Neural progenitor cell (in vitro differentiated cells): ENCODE data around the gene MTMR10. TPM values are rescaled to one million over a fixed set of nuclear protein-coding genes. Genes with fewer than 3 reads are reported as not detected.

Source experiments
- DNase-seq: peaks from one replicate; pipeline ENCODE4 v3.0.0-alpha.2; 2016; ENCODE audit warnings: low spot score
- H2AFZ ChIP-seq: fragments of 200-600 bp; sonication (generic); replicated peaks from 2 replicates; pipeline ENCODE4 v1.6.1; 2016; ENCODE audit warnings: antibody characterized with exemption
- H3F3A ChIP-seq: fragments of 200-600 bp; sonication (generic); 2 replicates; pipeline ENCODE4 v1.6.1; 2016; ENCODE audit warnings: antibody characterized with exemption, low read depth
- H3K27ac ChIP-seq: fragments of 200-600 bp; sonication (generic); 2 replicates; pipeline ENCODE4 v1.5.1; 2016; ENCODE audit warnings: mild to moderate bottlenecking
- H3K27me3 ChIP-seq: fragments of 200-600 bp; sonication (generic); 2 replicates; pipeline ENCODE4 v1.6.1; 2016; ENCODE audit warnings: mild to moderate bottlenecking, moderate library complexity
- H3K36me3 ChIP-seq: fragments of 200-600 bp; sonication (generic); 2 replicates; pipeline ENCODE4 v1.5.1; 2016
- H3K4me1 ChIP-seq: fragments of 200-600 bp; sonication (generic); 2 replicates; pipeline ENCODE4 v1.6.1; 2016; ENCODE audit warnings: mixed run types
- H3K4me2 ChIP-seq: fragments of 200-600 bp; sonication (generic); 2 replicates; pipeline ENCODE4 v1.6.1; 2016
- H3K4me3 ChIP-seq: fragments of 200-600 bp; sonication (generic); 2 replicates; pipeline ENCODE4 v1.5.1; 2016
- H3K79me2 ChIP-seq: fragments of 200-600 bp; sonication (generic); 2 replicates; pipeline ENCODE4 v1.6.1; 2016; ENCODE audit warnings: low read depth
- H3K9ac ChIP-seq: fragments of 200-600 bp; sonication (generic); 2 replicates; pipeline ENCODE4 v1.6.1; 2016
- H3K9me3 ChIP-seq: fragments of 200-600 bp; sonication (generic); 2 replicates; pipeline ENCODE4 v1.5.1; 2016; ENCODE audit warnings: low read depth
- H4K20me1 ChIP-seq: fragments of 200-600 bp; sonication (generic); 2 replicates; pipeline ENCODE4 v1.6.1; 2016; ENCODE audit warnings: low read depth
- H3K27ac Mint-ChIP-seq: 3 replicates; pipeline ENCODE4 v1.8.0; 2021; ENCODE audit warnings: mixed read lengths
- H3K27me3 Mint-ChIP-seq: 2 replicates; pipeline ENCODE4 v1.8.0; 2022; ENCODE audit warnings: low read depth, mild to moderate bottlenecking, inconsistent platforms, moderate library complexity, mixed read lengths; ENCODE audit not compliant: insufficient read depth
- H3K36me3 Mint-ChIP-seq: 3 replicates; pipeline ENCODE4 v1.8.0; 2021; ENCODE audit warnings: mixed read lengths
- H3K4me1 Mint-ChIP-seq: 3 replicates; pipeline ENCODE4 v1.8.0; 2021; ENCODE audit warnings: mixed read lengths
- H3K4me3 Mint-ChIP-seq: 3 replicates; pipeline ENCODE4 v1.8.0; 2021; ENCODE audit warnings: mild to moderate bottlenecking, moderate library complexity, mixed read lengths
- H3K9me3 Mint-ChIP-seq: 3 replicates; pipeline ENCODE4 v1.8.0; 2020; ENCODE audit warnings: mixed read lengths
- EZH2 ChIP-seq: fragments of 200-600 bp; sonication (generic); IDR thresholded peaks from 2 replicates; pipeline ENCODE4 v1.6.1; 2017; ENCODE audit warnings: antibody characterized with exemption, mild to moderate bottlenecking, moderate library complexity
- EZH2phosphoT487 ChIP-seq: fragments of 200-600 bp; sonication (generic); IDR thresholded peaks from 2 replicates; pipeline ENCODE4 v1.6.1; 2017; ENCODE audit warnings: antibody characterized with exemption
- total RNA-seq: library from RNA; depleted of rRNA; stranded (reverse); fragments of >200 nt; gene quantifications from 2 replicates; pipeline ENCODE4 v1.2.3, GENCODE V29; 2015; ENCODE audit warnings: low replicate concordance
- TF ChIP-seq, protein P1 (sequence below): fragments of 200-600 bp; sonication (generic); IDR thresholded peaks from 2 replicates; pipeline ENCODE4 v1.5.1; 2017; ENCODE audit warnings: antibody characterized with exemption, mild to moderate bottlenecking

MTMR10 gene
- total RNA-seq, 1 donor from 2014 or later = 18.7 TPM

GRCh38 chr15:31037731-31038477 is 46.5 kb upstream of the MTMR10 start:
- H2AFZ ChIP-seq = no peak overlapping the region
- no peak overlapping the region for H3K27ac ChIP-seq
- TF ChIP-seq EZH2 = no peak
- H3K27me3 ChIP-seq = no peaks in the 10 kb centered on the region
- H3K36me3 ChIP-seq = no peaks in the 10 kb centered on the region
- Mint-ChIP-seq H3K27ac (no peak overlapping the region), H3K4me1 (no peaks in the 10 kb centered on the region), H3K27me3 (no peaks in the 10 kb centered on the region), H3K9me3 (peaks cover 2% of the 10 kb centered on the region), H3K36me3 (no peaks in the 10 kb centered on the region), H3K4me3 (no peak overlapping the region)
- H3K9ac ChIP-seq = no peak overlapping the region
- no peak overlapping the region for H3K4me3 ChIP-seq
- H3K4me1 ChIP-seq = no peaks in the 10 kb centered on the region
- no peaks in the 10 kb centered on the region for H3K79me2 ChIP-seq
- H3K9me3 ChIP-seq = no peaks in the 10 kb centered on the region
- no peaks in the 10 kb centered on the region for H4K20me1 ChIP-seq
- no peaks in the 10 kb centered on the region for H3F3A ChIP-seq
- no peak for DNase-seq
- H3K4me2 ChIP-seq = no peak overlapping the region

DNA sequence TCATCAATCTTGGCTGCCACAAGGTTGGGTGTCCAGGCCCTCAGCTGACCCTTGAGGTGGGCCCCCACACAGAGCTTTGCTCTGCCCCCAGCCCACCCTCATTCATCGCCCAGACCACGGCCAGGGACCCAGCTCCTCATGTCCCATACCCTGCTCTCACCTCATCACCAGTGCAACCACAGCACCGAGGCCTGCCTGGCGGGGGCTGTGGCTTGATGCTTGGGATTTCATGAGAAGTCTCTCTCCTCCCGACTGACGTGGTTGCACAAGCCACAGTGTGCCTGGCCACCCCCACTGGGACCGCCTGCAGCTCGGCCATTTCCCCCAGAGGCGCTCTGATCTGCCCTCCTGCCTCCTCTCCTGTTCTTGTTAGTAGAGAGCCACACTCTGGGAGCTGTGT is 45.4 kb upstream of the MTMR10 start:
- no peaks in the 10 kb centered on the region for H3K79me2 ChIP-seq

GRCh38 chr15:31035610-31036009 is 44.2 kb upstream of the MTMR10 start:
- TF ChIP-seq, protein P1, sequence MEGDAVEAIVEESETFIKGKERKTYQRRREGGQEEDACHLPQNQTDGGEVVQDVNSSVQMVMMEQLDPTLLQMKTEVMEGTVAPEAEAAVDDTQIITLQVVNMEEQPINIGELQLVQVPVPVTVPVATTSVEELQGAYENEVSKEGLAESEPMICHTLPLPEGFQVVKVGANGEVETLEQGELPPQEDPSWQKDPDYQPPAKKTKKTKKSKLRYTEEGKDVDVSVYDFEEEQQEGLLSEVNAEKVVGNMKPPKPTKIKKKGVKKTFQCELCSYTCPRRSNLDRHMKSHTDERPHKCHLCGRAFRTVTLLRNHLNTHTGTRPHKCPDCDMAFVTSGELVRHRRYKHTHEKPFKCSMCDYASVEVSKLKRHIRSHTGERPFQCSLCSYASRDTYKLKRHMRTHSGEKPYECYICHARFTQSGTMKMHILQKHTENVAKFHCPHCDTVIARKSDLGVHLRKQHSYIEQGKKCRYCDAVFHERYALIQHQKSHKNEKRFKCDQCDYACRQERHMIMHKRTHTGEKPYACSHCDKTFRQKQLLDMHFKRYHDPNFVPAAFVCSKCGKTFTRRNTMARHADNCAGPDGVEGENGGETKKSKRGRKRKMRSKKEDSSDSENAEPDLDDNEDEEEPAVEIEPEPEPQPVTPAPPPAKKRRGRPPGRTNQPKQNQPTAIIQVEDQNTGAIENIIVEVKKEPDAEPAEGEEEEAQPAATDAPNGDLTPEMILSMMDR = no peak
- TF ChIP-seq EZH2 = no peak
- TF ChIP-seq EZH2phosphoT487 = no peak
- no peak for DNase-seq
- Histone ChIP-seq H3K79me2 (no peaks in the 10 kb centered on the region), H2AFZ (no peak overlapping the region), H3K4me2 (no peak overlapping the region), H3K27me3 (no peaks in the 10 kb centered on the region), H4K20me1 (no peaks in the 10 kb centered on the region), H3K27ac (no peak overlapping the region), H3K4me3 (no peak overlapping the region), H3K9ac (no peak overlapping the region), H3K4me1 (no peaks in the 10 kb centered on the region), H3K9me3 (no peaks in the 10 kb centered on the region), H3K36me3 (no peaks in the 10 kb centered on the region), H3F3A (no peaks in the 10 kb centered on the region)
- Mint-ChIP-seq H3K4me1 (no peaks in the 10 kb centered on the region), H3K27me3 (no peaks in the 10 kb centered on the region), H3K4me3 (no peak overlapping the region), H3K9me3 (no peaks in the 10 kb centered on the region), H3K36me3 (no peaks in the 10 kb centered on the region), H3K27ac (no peak overlapping the region)

More for the DNA sequence above, 45.4 kb upstream of the MTMR10 start:
- Mint-ChIP-seq H3K27ac (no peak overlapping the region), H3K4me3 (no peak overlapping the region), H3K36me3 (no peaks in the 10 kb centered on the region), H3K27me3 (no peaks in the 10 kb centered on the region), H3K4me1 (no peaks in the 10 kb centered on the region), H3K9me3 (peaks cover 2% of the 10 kb centered on the region)
- H3K4me3 ChIP-seq = no peak overlapping the region
- TF ChIP-seq, protein P1 = no peak
- no peak for TF ChIP-seq EZH2phosphoT487
- no peaks in the 10 kb centered on the region for H4K20me1 ChIP-seq
- DNase-seq = no peak
- no peak overlapping the region for H2AFZ ChIP-seq
- no peak overlapping the region for H3K9ac ChIP-seq
- no peaks in the 10 kb centered on the region for H3K36me3 ChIP-seq
- no peaks in the 10 kb centered on the region for H3K27me3 ChIP-seq
- no peaks in the 10 kb centered on the region for H3K4me1 ChIP-seq
- no peak overlapping the region for H3K27ac ChIP-seq
- H3K4me2 ChIP-seq = no peak overlapping the region
- H3K9me3 ChIP-seq = no peaks in the 10 kb centered on the region
- H3F3A ChIP-seq = no peaks in the 10 kb centered on the region

DNA sequence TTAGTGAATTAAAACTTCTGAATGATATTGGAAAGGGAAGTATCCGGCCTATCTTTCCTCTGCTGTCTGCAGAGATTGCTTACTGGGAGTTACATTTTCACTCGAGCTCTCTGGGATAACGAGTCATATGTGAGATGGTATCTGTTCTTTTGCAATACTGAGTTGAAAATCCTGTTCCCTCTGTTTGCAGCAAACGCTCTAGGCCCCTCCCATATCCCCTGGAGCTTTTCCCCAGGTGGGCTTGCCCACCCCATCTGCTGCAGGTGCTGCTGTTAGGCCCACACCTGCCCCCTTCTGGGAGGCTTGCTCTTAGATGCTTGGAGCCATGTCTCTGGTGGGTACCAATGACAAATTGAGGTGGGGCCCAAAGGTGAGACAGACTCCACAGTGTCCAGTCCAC is 42.7 kb upstream of the MTMR10 start:
- Histone ChIP-seq H3K4me2 (no peak overlapping the region), H3F3A (no peaks in the 10 kb centered on the region), H3K9ac (no peak overlapping the region), H3K4me1 (no peaks in the 10 kb centered on the region), H3K4me3 (no peak overlapping the region), H3K36me3 (no peaks in the 10 kb centered on the region), H2AFZ (no peak overlapping the region), H3K27me3 (no peaks in the 10 kb centered on the region), H3K9me3 (no peaks in the 10 kb centered on the region), H3K79me2 (no peaks in the 10 kb centered on the region), H4K20me1 (no peaks in the 10 kb centered on the region), H3K27ac (no peak overlapping the region)
- no peak for TF ChIP-seq EZH2
- TF ChIP-seq, protein P1 = no peak
- TF ChIP-seq EZH2phosphoT487 = no peak
- H3K27ac Mint-ChIP-seq = no peak overlapping the region
- no peak overlapping the region for H3K4me3 Mint-ChIP-seq
- no peaks in the 10 kb centered on the region for H3K9me3 Mint-ChIP-seq
- H3K36me3 Mint-ChIP-seq = no peaks in the 10 kb centered on the region
- H3K4me1 Mint-ChIP-seq = no peaks in the 10 kb centered on the region
- DNase-seq = no peak
- H3K27me3 Mint-ChIP-seq = no peaks in the 10 kb centered on the region
